ENCODE results near the gene TRIP13.

The TRIP13 gene

GRCh38 chr5:865771-866170 is 26.9 kb upstream of the TRIP13 start:
- Mint-ChIP-seq H3K4me1 (no peaks in the 10 kb centered on the region), H3K4me3 (no peak overlapping the region), H3K9me3 (no peaks in the 10 kb centered on the region), H3K27me3 (ENCODE audit: low read depth, poor library complexity) (peaks cover 2% of the 10 kb centered on the region), H3K27ac (no peak overlapping the region), H3K36me3 (ENCODE audit: low read depth) (peaks cover 48% of the 10 kb centered on the region)
- TF ChIP-seq, protein P1, sequence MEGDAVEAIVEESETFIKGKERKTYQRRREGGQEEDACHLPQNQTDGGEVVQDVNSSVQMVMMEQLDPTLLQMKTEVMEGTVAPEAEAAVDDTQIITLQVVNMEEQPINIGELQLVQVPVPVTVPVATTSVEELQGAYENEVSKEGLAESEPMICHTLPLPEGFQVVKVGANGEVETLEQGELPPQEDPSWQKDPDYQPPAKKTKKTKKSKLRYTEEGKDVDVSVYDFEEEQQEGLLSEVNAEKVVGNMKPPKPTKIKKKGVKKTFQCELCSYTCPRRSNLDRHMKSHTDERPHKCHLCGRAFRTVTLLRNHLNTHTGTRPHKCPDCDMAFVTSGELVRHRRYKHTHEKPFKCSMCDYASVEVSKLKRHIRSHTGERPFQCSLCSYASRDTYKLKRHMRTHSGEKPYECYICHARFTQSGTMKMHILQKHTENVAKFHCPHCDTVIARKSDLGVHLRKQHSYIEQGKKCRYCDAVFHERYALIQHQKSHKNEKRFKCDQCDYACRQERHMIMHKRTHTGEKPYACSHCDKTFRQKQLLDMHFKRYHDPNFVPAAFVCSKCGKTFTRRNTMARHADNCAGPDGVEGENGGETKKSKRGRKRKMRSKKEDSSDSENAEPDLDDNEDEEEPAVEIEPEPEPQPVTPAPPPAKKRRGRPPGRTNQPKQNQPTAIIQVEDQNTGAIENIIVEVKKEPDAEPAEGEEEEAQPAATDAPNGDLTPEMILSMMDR (IDR thresholded peaks at IDR 0.05), result no peak
- no peak for DNase-seq

- Mint-ChIP-seq H3K27ac (no peak overlapping the region), H3K27me3 (ENCODE audit: low read depth, poor library complexity) (no peaks in the 10 kb centered on the region), H3K9me3 (no peaks in the 10 kb centered on the region), H3K36me3 (ENCODE audit: low read depth) (peaks cover 57% of the 10 kb centered on the region), H3K4me3 (no peak overlapping the region), H3K4me1 (peaks cover under 1% of the 10 kb centered on the region)
- TF ChIP-seq, protein P1 (IDR thresholded peaks at IDR 0.05), result no peak
- no peak for DNase-seq
These were observed 25.3 kb upstream of the TRIP13 start for GRCh38 chr5:867300-867870.

GRCh38 chr5:868428-869135 is 24.1 kb upstream of the TRIP13 start:
- Mint-ChIP-seq H3K4me3 (no peak overlapping the region), H3K27me3 (ENCODE audit: low read depth, poor library complexity) (no peaks in the 10 kb centered on the region), H3K36me3 (ENCODE audit: low read depth) (peaks cover 62% of the 10 kb centered on the region), H3K4me1 (peaks cover 13% of the 10 kb centered on the region), H3K9me3 (no peaks in the 10 kb centered on the region), H3K27ac (no peak overlapping the region)
- no peak for DNase-seq
- TF ChIP-seq, protein P1 (IDR thresholded peaks at IDR 0.05), result no peak

- no peak overlapping the region for H3K27ac Mint-ChIP-seq
- peaks cover 15% of the 10 kb centered on the region for H3K4me1 Mint-ChIP-seq
- H3K27me3 Mint-ChIP-seq (ENCODE audit: low read depth, poor library complexity), result no peaks in the 10 kb centered on the region
- no peaks in the 10 kb centered on the region for H3K9me3 Mint-ChIP-seq
- H3K36me3 Mint-ChIP-seq (ENCODE audit: low read depth), result peaks cover 79% of the 10 kb centered on the region
- TF ChIP-seq, protein P1 (IDR thresholded peaks at IDR 0.05), result no peak
- DNase-seq, result no peak
- H3K4me3 Mint-ChIP-seq, result no peak overlapping the region
These were observed 21.7 kb upstream of the TRIP13 start for GRCh38 chr5:870956-871355.

DNA sequence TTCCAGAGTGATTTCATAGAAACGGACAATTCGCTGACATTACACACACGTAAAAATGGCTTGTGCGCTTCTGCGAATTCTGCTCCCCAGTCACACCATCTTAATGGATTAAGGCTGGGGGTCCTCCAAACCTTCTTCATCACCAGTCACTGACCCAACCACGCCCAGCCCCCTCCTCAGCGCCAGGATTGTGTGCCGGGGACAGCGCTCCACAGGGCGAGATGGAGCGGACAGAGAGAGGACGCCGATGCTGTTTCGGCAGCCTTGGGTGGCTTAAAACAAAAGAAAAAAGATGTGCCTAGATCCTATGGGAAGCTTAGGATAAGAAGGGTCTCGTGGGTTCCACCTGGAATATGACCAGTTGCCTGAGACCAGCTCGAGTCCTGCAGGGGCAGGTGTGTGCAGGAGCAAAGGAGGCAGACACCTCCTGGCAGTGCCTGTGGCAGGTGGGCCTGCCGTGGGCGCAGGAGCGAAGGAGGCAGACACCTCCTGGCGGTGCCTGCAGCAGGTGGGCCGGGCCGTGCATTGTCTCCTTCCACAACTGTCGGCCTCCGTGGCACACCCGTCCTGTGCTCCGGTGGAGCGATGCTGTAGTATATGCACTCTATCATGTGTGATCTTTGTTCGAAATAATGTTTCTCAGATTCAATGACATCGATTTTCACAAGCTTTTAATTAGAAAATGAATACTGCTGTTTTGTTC is 20.9 kb upstream of the TRIP13 start:
- no peak for DNase-seq
- no peaks in the 10 kb centered on the region for H3K9me3 Mint-ChIP-seq
- peak overlapping the region; percentile 94 for H3K27ac Mint-ChIP-seq
- TF ChIP-seq, protein P1 (IDR thresholded peaks at IDR 0.05), result no peak
- H3K36me3 Mint-ChIP-seq (ENCODE audit: low read depth), result peaks cover 78% of the 10 kb centered on the region
- no peaks in the 10 kb centered on the region for H3K27me3 Mint-ChIP-seq (ENCODE audit: low read depth, poor library complexity)
- H3K4me1 Mint-ChIP-seq, result peaks cover 15% of the 10 kb centered on the region
- no peak overlapping the region for H3K4me3 Mint-ChIP-seq

All from nephron progenitor cell (in vitro differentiated cells).